Panc1 (cell line): ENCODE measurements around the gene AMFR.

Experiments used
- TCF7L2 ChIP-seq: IDR thresholded peaks from 2 replicates; pipeline ENCODE4 v1.6.1; 2011; ENCODE audit warnings: mild to moderate bottlenecking, low read depth, low read length, inconsistent platforms
- TF ChIP-seq, protein P1 (sequence below): fragments of 450-650 bp; IDR thresholded peaks from 2 replicates; pipeline ENCODE4 v1.5.1; 2017; ENCODE audit warnings: mild to moderate bottlenecking

- no peak for TF ChIP-seq TCF7L2
- TF ChIP-seq, protein P1, sequence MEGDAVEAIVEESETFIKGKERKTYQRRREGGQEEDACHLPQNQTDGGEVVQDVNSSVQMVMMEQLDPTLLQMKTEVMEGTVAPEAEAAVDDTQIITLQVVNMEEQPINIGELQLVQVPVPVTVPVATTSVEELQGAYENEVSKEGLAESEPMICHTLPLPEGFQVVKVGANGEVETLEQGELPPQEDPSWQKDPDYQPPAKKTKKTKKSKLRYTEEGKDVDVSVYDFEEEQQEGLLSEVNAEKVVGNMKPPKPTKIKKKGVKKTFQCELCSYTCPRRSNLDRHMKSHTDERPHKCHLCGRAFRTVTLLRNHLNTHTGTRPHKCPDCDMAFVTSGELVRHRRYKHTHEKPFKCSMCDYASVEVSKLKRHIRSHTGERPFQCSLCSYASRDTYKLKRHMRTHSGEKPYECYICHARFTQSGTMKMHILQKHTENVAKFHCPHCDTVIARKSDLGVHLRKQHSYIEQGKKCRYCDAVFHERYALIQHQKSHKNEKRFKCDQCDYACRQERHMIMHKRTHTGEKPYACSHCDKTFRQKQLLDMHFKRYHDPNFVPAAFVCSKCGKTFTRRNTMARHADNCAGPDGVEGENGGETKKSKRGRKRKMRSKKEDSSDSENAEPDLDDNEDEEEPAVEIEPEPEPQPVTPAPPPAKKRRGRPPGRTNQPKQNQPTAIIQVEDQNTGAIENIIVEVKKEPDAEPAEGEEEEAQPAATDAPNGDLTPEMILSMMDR = no peak
These were observed 84.4 kb downstream of the AMFR start for GRCh38 chr16:56340864-56341365.
